HG02870 (cell line): ENCODE data around the gene IL9.
"Not testable (repeated sequence)": the region's sequence is repeated elsewhere in the genome, so short reads cannot be mapped to it uniquely, and the experiment has no call there.

Experiments
- ATAC-seq: cut with Tn5 transposase; IDR thresholded peaks from one replicate; pipeline ENCODE4 v1.9.1; 2021; ENCODE audit warnings: mild to moderate bottlenecking, moderate library complexity; ENCODE audit not compliant: unreplicated experiment

IL9 gene

DNA sequence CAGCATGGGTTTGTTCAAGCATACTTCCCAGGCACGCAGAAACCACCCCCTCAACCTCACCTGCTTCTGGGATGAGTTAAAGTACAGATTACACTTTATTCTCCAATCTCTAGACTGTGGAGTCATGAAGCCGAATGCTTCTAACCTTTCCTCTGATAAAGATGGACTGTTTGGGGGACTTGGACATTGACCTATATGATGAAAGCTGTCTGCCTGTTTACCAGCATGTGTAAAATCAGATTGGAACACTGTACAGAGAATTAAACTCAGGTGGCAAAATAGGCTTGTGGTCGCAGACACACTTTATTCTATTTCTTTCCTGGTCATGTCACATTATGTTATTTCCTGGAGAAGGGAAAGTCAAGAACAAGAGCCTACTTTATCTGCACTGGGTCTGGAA, 25.7 kb downstream of the IL9 start:
- no peak for ATAC-seq

DNA sequence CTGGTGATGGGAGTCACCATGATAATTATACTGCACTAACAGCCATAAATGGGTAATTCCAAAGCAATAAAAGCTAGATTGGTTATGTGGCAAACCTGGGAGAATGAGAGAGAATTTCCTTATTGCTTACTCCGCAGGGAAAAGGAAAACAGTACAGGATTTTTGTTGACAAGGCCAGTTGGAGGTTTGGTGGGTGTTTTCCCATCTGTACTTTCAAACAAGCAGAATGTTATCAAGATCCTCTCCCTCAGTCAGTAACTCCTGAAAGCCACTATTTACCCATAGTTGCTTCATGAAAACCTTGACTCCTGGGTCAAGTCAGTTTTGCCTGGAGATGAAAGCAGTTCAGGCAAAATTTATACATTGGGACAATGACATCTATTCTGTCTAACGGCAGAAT, 26.4 kb downstream of the IL9 start:
- ATAC-seq: no peak

DNA sequence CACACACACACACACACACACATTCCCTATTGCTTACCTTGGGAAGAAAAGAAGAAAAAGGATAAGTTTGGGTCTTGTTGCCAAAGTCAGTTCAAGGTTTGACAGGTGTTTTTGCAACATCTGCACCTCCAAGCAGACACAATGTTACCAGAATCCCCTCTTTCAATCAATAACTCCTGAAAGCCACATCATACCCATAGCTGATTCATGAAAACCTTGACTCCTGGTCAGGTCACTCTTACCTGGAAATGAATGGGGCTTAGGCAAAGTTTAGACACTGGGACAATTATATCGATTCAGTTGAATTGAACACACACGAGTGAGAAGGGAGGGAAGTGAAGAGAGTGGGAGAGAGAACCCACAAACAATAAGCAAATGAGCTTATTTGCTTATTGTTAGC, 27.0 kb downstream of the IL9 start:
- ATAC-seq: no peak

DNA sequence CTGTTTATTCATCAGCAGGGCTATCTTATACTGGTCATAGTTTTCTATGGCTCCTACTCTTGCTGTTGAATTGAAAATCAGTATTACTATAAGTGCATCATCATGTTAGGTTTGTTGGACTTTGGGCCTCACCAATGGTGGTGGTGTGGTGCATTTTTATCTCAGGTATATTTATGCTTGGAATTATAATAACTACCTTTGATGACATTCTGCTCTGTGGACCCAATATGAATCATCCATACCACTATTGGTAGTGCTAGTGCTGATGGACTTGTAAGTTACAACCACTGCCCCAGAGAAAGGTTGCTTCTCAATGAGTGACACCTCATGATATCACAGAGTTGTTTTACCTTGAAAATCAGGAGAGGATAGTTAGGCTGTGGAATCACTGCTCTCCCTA, 28.0 kb downstream of the IL9 start:
- no peak for ATAC-seq

DNA sequence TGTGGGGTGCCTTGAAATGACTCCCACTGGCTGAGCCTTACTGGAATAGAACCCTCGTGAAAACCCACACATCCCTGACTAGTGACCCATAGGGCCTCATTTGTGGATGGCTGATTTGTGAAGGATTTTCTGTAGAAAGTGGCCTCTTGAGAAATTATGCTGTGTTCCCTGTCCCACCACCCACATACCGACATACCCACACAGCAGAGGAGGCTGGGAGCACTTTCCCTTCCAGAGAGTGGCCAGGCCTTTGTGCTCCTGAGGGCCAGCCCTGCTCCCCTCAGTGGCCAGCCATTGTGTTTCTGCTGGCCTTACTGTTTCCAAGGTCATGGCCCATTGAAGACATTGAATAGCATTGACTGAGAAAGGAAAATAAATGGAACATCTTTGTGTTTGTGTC, 29.6 kb downstream of the IL9 start:
- no peak for ATAC-seq

DNA sequence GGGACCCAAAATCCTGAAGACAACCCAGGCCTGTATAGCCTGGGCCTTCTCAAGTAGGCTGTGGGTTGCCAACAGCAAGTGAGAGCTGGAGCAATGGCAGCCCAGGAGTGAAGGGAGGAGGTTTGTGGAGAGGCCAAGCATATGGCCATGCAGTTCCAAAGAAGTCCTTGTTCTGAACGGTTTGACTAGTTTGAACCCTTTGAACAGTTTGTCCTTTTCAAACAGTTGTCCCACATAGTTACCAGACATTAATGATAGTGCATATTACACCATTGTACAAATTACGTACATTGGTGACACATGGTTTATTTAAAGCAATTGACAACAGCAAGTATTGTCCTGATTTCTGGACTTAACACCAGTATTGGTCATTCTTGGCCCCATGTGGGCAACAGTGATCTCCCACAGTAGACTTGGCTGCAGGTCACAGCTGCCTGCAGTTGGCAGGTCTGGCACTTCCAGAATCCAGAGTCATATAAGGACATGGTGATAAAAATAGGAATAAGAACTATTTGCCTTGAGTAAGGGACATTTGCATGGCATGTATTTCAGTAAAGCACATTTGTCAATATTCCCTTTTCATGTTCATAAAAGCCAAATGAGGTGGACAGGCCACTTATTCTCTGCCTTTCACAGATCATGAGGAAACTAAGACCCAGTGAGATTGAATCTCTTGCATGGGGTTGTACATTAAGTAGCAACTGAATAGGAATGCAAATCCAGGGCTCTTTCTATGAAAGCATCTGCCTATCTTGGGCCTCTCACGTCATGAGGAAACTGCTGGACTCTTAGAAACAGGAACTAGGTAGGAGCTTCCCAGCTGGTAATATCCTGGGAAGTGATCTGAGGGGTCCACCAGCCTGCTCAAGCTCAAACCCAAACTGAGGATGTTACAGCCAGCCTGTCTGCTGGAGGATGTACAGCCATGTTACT, 30.9 kb downstream of the IL9 start:
- ATAC-seq: no peak

DNA sequence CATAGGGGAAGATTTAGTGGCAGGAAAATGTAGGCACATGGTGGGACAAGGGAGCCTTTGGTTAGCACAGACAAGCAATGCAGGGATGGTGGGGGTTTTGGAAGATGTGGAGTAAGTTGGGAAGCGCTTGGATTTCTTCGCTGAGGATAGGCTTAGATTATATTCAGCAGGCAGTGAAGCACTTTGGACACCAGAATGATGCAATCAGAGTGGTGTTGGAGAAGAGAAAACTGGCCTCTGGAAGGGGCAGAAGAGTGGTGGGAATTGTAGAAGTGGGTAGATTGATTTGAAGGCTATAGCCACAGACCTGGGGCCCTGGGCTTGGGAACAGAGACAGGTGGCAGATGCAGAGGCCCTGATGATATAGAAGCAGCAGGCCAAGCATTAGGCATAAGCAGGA, 32.9 kb downstream of the IL9 start:
- no peak for ATAC-seq

DNA sequence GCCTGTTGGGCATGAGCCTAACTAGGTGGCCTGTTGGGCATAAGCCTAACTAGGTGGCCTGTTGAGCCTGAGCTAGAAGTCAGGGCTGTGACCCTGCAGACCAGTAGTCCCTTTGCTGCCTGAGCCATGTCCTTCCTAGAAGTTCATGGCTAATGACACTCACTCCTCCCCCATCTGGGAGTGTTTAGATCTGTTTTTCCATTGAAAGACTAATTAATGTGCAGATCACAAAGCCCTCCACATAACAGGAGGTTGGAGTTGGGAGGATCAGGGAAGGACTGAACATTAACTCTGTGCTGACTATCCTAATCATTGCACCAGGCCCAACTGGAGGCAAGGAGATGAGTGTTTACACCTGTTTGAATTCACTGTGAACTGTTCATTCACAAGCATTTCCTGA, 33.6 kb downstream of the IL9 start:
- no peak for ATAC-seq

DNA sequence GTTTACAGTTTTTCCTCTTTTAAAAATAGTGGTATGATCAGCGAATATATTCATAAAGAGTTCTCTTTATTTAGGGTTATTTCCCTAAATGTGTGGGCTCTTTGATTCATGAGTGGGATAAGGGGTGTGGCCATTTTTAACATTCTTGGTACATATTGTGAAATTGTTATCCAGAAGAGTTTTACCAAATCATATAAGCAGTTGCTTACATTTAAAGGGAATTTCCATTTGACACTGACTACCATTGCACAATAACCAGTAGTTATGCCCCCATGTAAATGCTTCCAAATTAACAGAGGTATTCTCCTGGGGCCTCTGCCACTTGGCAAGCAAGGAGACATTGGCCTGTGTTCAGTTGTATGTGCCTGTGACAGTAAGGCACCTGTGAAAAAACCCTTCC, 34.0 kb downstream of the IL9 start:
- ATAC-seq: no peak

DNA sequence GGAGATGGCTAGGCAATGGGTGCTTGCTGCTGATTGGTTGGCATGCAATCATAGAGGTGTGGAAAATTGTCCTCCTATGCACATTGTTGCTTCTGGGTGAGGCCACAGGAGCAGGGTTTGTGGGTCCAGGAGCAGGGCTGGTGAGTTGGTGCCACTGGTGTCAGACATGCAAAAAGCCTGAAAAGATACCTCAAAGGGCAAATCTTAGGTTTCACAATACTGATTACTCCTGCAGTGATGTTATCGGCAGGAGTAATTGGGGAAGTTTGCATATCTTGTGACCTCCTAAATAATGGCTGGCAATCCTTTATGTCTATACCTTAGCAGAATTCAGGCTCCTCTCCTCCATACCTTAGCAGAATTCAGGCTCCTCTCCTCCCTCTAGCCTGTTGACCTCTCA, 36.0 kb downstream of the IL9 start:
- ATAC-seq: no peak

DNA sequence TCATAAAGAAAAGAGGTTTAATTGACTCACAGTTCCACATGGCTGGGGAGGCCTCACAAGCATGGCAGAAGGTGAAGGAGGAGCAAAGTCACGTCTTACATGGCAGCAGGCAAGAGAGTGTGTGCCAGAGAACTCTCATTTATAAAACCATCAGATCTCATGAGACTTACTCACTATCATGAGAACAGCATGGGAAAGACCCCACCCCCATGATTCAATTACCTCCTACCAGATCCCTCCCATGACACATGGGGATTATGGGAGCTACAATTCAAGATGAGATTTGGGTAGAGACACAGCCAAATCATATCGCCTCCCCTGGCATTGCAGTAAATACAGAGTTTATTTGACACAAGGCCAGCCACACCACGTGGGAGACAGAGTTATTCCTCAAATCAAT, 36.5 kb downstream of the IL9 start:
- ATAC-seq: not testable (repeated sequence)

DNA sequence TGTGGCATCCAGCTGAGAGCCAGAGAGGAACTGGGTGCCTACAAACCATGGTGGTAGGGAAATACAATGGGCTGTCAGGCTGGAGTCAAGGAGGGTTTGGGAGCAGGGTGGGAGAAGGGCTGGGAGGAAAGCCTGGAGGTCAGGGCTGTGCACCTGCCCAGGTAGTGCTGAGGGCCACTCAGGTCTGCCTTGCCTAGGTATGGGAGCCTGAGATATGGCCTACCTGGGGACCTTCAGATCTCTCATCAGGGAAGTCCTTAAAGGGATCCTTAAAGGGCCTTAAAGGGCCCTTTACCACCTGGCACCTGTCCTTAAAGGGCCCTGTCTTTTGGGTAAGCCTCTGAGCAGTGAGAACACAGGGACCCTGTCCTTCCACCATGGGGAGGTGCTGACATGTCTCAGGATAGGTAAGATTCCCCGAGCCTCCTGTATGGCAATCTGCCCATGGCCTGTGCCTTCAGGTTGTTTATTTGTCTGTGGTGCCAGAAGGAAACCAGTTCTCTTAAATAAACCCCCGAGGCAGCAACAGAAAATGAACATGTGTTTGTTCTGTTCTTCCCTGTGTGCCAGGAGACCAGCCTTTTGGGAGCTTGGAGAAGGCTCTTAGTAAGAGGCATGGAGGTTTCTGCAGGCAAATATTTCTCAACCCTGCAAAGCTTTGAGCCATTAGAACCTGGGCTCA, 37.9 kb downstream of the IL9 start:
- no peak for ATAC-seq

DNA sequence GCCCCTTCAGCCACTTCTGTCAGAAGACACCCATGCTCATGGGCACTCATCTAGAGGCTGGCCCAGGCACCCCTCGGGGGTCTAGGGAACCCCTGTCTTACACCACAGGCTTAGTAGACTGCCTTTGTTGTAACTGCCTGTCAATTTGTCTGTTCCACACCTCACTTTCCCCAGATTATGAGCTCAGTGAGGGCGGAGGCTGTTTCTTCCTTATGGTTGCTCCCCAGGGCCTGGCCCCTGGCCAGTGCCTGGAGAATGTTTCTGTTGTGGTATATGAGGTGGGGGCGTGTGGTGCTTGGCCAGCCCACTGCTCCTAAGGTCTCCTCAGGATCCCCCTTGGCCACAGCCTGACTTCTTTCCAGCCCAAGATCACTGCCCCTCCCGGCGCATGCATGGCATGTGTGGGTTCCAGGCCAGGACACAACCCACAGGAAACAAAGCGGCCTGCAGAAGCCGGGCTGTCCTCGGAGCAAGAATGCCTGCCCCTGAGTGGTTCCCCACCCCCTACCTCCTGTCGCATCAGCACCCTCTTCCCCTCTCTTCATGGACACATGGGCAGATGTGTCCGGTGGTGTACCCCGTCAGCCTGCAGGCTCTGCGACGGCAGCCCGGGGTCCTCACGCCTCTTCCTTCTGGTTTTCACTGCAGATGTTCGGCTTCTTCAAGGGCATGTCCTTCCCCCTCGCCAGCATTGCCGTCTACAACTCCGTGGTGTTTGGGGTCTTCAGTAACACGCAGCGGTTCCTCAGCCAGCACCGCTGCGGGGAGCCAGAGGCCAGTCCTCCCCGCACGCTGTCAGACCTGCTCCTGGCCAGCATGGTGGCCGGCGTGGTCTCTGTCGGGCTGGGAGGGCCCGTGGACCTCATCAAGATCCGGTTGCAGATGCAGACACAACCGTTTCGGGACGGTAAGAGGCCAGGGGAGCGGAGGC, 43.5 kb downstream of the IL9 start:
- ATAC-seq: no peak

DNA sequence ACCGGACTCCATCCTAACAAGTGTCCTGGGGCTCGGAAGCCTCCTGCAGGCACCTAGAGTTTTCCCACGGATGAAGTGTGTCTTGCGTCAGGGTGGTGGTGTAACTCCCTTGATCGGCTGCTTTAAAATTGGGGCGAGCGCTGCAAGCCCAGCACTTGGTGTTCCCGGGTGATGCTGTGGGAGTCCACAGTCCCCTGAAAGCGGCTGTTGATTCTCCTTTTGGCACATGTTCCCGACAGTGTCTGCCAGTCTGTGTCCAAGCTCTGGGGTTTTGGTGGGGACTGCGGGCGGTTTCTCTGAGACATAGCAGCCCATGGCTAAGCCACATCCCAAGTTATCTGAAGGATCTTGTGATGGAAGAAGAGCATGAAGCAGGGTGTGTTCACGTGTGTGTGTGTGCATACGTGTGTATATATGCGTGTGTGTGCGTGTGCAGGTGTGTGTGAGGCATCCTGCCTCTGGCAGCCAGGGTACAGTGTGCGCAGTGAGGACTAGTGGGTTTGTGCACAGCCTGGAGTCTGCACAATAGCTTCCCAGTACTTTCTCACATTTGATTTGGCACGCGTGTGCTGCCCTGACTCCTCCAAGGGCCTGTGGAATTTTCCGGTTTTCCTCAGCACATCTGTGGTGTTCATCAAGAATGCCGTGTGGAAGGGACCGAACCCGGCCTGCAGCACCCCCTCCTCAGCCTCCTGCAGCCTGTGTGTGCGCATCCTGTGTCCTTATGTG, 44.3 kb downstream of the IL9 start:
- no peak for ATAC-seq

DNA sequence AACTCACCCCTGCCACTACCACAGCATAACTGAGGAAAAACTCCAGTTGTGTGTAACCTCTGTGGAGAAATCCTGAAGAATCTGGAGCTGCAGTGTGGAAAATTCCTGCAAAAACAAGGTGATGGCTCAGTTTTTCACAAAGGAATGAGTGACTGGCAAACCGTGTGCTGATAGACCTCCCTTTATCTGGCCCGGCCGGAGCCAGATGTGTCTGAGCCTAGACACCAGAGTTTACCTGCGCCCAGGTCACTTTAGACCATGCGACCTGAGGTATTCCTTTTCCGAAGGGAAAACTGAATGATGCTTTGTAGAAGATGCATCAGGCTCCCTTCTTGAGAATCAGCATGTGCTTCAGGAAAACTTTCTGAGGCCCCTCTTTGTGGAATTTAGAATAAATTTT, 45.0 kb downstream of the IL9 start:
- ATAC-seq: no peak

DNA sequence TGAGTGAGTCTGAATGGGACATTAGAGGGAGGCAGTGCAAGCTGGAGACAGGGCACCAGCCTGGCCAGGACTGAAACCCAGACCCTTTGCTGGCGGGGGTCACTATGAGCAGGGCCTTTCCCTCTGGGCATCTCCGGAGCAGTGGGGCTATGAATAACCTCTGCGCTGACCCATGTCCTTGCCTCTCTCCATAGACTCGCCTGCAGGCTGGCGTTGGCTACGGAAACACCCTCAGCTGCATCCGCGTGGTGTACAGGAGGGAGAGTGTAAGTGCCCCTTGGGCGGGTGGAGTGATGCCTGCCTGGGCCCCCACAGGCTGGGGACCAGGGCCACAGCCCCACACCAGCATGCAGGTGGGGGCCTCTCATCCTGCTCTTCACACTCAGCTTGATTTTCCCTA, 45.4 kb downstream of the IL9 start:
- no peak for ATAC-seq

DNA sequence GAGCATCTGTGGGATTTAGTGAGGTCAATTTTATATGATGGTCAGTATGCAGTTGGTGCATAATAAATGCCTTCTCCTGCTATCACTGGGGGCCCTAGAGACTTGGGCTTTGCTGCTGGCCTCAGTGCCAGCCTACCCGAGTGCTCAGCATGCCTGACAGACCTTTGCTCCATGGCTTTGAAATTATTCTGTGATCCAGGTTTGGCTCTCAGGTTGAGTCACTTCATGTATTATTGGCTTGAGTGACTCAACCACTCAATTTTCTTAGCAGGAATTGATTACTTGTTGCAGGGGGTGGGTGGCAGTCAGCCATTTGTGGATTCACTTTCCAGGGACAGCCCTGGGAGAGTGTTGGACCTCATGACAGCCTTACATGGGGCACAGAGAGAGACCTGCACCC, 47.7 kb downstream of the IL9 start:
- no peak for ATAC-seq

DNA sequence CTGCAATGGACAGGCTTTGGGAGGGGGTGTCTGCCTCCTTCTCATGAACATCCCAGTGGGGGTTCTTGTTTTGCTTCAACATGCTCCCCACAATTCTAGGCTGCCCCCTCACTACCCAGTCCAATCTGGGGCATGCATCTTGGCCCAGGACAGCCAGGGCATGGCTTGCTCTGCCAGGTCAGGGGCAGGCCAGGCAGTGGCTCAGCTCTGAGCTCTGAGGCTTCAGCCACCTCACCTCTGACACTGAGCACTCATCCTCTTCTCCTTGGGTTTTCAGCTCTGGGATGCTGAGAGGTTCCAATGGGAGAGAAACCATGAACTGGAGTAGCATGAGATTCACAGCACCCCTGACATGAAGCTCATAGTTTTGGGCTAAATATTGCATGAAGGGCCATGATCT, 49.3 kb downstream of the IL9 start:
- ATAC-seq: no peak

DNA sequence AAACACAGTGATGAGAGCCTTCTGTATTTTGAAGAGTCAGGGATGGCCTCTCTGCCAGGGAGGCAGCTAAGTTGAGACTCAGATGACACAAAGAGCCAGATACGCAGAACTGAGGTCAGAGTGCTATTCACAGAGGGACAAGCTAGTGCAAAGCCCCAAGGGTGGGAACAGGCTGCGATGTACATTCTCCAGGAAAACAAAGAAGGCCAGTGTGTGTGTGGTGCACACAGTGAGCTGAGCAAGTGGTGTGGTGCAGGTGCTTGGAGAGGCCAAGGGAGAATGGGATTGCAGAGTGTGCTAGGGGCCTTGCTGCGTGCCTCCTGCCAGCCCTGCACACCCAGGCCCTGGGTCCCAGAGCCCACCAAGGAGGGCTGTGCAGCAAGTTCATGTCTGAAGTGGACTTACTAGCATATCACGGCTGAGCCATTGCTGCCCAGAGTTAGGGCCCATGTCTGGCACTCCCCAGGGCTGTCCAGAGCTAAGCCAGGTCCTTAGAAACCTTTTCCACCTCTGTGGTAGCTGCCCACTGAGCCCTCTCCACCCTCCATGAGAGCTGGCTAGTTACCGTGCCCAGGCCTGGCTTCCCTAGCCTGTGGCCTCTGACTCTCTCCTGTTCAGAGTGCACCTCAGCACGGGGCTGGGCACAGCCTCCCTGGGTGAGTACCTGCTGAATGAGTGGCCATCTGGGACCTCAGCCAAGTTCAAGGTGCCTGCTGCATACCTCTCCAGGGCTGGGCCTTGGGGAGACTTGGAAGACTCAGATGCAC, 51.9 kb downstream of the IL9 start:
- ATAC-seq: no peak

DNA sequence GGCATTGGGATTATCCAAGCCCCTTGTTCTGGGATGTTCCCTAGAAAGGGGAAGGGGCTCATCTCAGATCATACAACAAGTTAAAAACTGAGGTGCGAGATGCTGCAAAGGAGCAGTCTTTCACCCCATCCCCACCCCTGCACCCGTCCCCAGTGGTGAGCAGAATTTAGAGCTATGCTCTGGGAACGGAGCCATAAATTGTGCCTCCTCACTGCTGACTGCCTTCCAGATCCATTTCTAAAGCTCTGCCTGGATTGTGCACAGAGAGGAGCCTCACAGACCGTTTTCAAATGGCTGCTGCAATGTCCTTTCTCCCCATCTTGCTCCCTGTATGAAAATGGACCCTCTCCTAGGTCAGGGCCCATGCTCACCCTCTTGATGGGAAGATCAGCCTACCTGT, 52.9 kb downstream of the IL9 start:
- no peak for ATAC-seq
